C4-2B (cell line): ENCODE measurements around the gene TMED4.

Experiments
- CTCF ChIP-seq: fragments of 450-650 bp; conservative IDR thresholded peaks from 2 replicates; pipeline ENCODE4 v1.5.1; 2017; ENCODE audit warnings: mild to moderate bottlenecking
- ZFX ChIP-seq: fragments of 450-650 bp; IDR thresholded peaks from 2 replicates; pipeline ENCODE4 v1.6.1; 2017

GRCh38 chr7:44622342-44623151 lies 40.5 kb upstream of the TMED4 start:
- TF ChIP-seq CTCF (no peak), ZFX (no peak)
